Ascending aorta (tissue), 2 donors: ENCODE results near the gene KNG1. TPM values are rescaled to one million over a fixed set of nuclear protein-coding genes. Genes with fewer than 3 reads are reported as not detected.

ENCODE experiments used
- DNase-seq, 2 donors: peaks; one replicate each; pipeline ENCODE4 v3.0.0-alpha.2; 2019; ENCODE audit warnings: low spot score in 2 of 2
- H3K27ac ChIP-seq, 2 donors: fragments of 200-600 bp; sonication (generic); one replicate each; pipeline ENCODE4 v1.5.1; 2016 to 2017; ENCODE audit warnings: mild to moderate bottlenecking in 1 of 2
- H3K27me3 ChIP-seq: fragments of 200-600 bp; sonication (generic); one replicate; pipeline ENCODE4 v1.5.1; 2017
- H3K36me3 ChIP-seq, 2 donors: fragments of 200-600 bp; sonication (generic); one replicate each; pipeline ENCODE4 v1.5.1; 2016
- H3K4me1 ChIP-seq, 2 donors: fragments of 200-600 bp; sonication (generic); one replicate each; pipeline ENCODE4 v1.5.1; 2016 to 2017; ENCODE audit warnings: mild to moderate bottlenecking in 1 of 2
- H3K4me3 ChIP-seq, 2 donors: fragments of 200-600 bp; sonication (generic); one replicate each; pipeline ENCODE4 v1.5.1; 2016 to 2017; ENCODE audit warnings: mild to moderate bottlenecking in 1 of 2
- H3K9me3 ChIP-seq, 2 donors: fragments of 200-600 bp; sonication (generic); one replicate each; pipeline ENCODE4 v1.5.1; 2016
- CTCF ChIP-seq, 3 experiments: fragments of 200-600 bp in 2 of 3; fragments of 450-650 bp in 1 of 3; sonication (generic) in 2 of 3; IDR thresholded peaks; one replicate each; pipeline ENCODE4 v1.5.1; 2016 to 2019; ENCODE audit warnings: antibody characterized with exemption in 3 of 3, mild to moderate bottlenecking in 1 of 3, moderate library complexity in 1 of 3
- intact Hi-C: fragments of 100-400 bp; cut with DNase I; formaldehyde crosslinking; loops from one replicate; pipeline ENCODE4 v1.15.1; 2023
- total RNA-seq: library from RNA; depleted of rRNA; stranded (reverse); fragments of >200 nt; gene quantifications from one replicate; pipeline ENCODE4 v1.1.0, GENCODE V29; 2016

The KNG1 gene
- not detected for total RNA-seq

- TF ChIP-seq CTCF (IDR thresholded peaks at IDR 0.05), result no peak
- Histone ChIP-seq H3K9me3 (no peaks in the 10 kb centered on the region), H3K27ac (no peak within 1 kb of the TSS), H3K27me3 (no peaks in the 10 kb centered on the region), H3K4me1 (no peaks in the 10 kb centered on the region), H3K4me3 (no peak within 1 kb of the TSS), H3K36me3 (no peaks in the 10 kb centered on the region)
- intact Hi-C loops, result no loop called here
- no peak for DNase-seq
Measured at GRCh38 chr3:186717039-186717457, at the start of gene KNG1. TSS of gene KNG1 (plus strand) at chr3:186717359. CDS start at chr3:186717543, 184 bp downstream.

GRCh38 chr3:186668426-186668825 lies 48.7 kb upstream of the KNG1 start:
- no peaks in the 10 kb centered on the region for H3K27me3 ChIP-seq

GRCh38 chr3:186669378-186670084 lies 47.6 kb upstream of the KNG1 start:
- no peak for DNase-seq
- no peaks in the 10 kb centered on the region for H3K4me1 ChIP-seq

More at GRCh38 chr3:186668426-186668825, 48.7 kb upstream of the KNG1 start:
- H3K9me3 ChIP-seq, result no peaks in the 10 kb centered on the region
- H3K4me3 ChIP-seq, result no peak overlapping the region
- no peak for TF ChIP-seq CTCF (IDR thresholded peaks at IDR 0.05)
- H3K4me1 ChIP-seq, result no peaks in the 10 kb centered on the region
- H3K27ac ChIP-seq, result no peak overlapping the region
- intact Hi-C loops, result no loop called here
- no peaks in the 10 kb centered on the region for H3K36me3 ChIP-seq
- no peak for DNase-seq

GRCh38 chr3:186670155-186670554 lies 47.0 kb upstream of the KNG1 start:
- Histone ChIP-seq H3K36me3 (no peaks in the 10 kb centered on the region), H3K4me3 (no peak overlapping the region), H3K9me3 (no peaks in the 10 kb centered on the region), H3K27ac (no peak overlapping the region), H3K27me3 (no peaks in the 10 kb centered on the region), H3K4me1 (no peaks in the 10 kb centered on the region)
- no peak for DNase-seq
- intact Hi-C loops, result no loop called here
- TF ChIP-seq CTCF (IDR thresholded peaks at IDR 0.05), result no peak

More at GRCh38 chr3:186669378-186670084, 47.6 kb upstream of the KNG1 start:
- Histone ChIP-seq H3K36me3 (no peaks in the 10 kb centered on the region), H3K27ac (no peak overlapping the region), H3K4me3 (no peak overlapping the region), H3K9me3 (no peaks in the 10 kb centered on the region), H3K27me3 (no peaks in the 10 kb centered on the region)
- TF ChIP-seq CTCF (IDR thresholded peaks at IDR 0.05), result no peak
- intact Hi-C loops, result no loop called here

GRCh38 chr3:186671051-186671450 lies 46.1 kb upstream of the KNG1 start:
- no peak for DNase-seq
- Histone ChIP-seq H3K27me3 (no peaks in the 10 kb centered on the region), H3K9me3 (no peaks in the 10 kb centered on the region), H3K27ac (no peak overlapping the region), H3K36me3 (no peaks in the 10 kb centered on the region), H3K4me3 (no peak overlapping the region), H3K4me1 (no peaks in the 10 kb centered on the region)
- no peak for TF ChIP-seq CTCF (IDR thresholded peaks at IDR 0.05)
- intact Hi-C loops, result no loop called here
